ENCODE results near the gene FBXO34.
A peak's percentile ranks its signal among the peaks of the same experiment; 100 is the strongest.

The FBXO34 gene

DNA sequence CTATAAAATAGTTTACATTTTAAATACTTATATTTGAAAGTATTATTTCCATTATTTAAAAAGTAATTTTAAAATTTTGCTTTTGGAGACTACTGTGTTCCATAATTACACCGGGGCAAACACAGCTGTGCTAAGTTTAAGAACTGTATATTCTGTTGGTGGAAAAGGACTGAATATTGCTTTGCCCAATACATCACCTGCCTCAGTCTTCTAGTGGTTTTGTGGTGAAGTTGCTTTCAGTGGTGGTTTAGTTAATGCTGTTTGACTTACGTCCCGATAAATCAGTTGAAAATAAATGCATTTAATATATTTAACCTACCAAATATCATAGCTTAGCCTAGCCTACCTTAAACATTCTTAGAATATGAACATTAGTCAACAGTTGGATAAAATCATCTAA is 23.4 kb downstream of the FBXO34 start:
- Histone ChIP-seq H3K79me1 (ENCODE audit: low read length) (no peaks in the 10 kb centered on the region), H3K14ac (ENCODE audit: low read length) (no peak overlapping the region), H3K27ac (ENCODE audit: low read depth, low read length) (no peak overlapping the region), H4K12ac (ENCODE audit: low read depth, low read length) (no peak overlapping the region), H2BK5ac (ENCODE audit: low read depth, low read length, poor library complexity) (no peak overlapping the region), H3K4me1 (ENCODE audit: control insufficient read depth in 1 of 2, insufficient read depth in 2 of 2, low read length in 2 of 2) (no peaks in the 10 kb centered on the region), H3K9ac (ENCODE audit: low read length) (no peak overlapping the region), H3K36me3 (ENCODE audit: control insufficient read depth in 1 of 2, insufficient read depth in 2 of 2, low read length in 2 of 2) (peaks cover 5 to 7% of the 10 kb centered on the region in 2 experiments), H2AFZ (ENCODE audit: insufficient read depth, low read length, poor library complexity) (no peak overlapping the region), H2BK120ac (ENCODE audit: insufficient read depth, low read length, poor library complexity) (no peak overlapping the region), H3K23ac (ENCODE audit: low read length) (no peak overlapping the region), H3K4ac (ENCODE audit: low read depth, low read length) (no peak overlapping the region), H2AK5ac (ENCODE audit: low read length) (no peak overlapping the region), H3K27me3 (ENCODE audit: insufficient read depth, low read length) (no peaks in the 10 kb centered on the region), H2BK12ac (ENCODE audit: low read length) (no peak overlapping the region), H4K91ac (ENCODE audit: low read depth, low read length) (no peak overlapping the region), H4K8ac (ENCODE audit: low read depth, low read length) (no peak overlapping the region), H3K18ac (ENCODE audit: low read length) (no peak overlapping the region), H3K9me3 (ENCODE audit: insufficient read depth, low read depth, low read length) (no peaks in the 10 kb centered on the region), H3K4me3 (ENCODE audit: low read depth, low read length) (no peak overlapping the region), H3K79me2 (ENCODE audit: control insufficient read depth, insufficient read depth, low read length, poor library complexity) (no peaks in the 10 kb centered on the region), H3K4me2 (ENCODE audit: low read length) (no peak overlapping the region)
- no CpG with 5 or more reads among the region's 3 CpGs for WGBS (ENCODE audit: extremely low coverage, insufficient coverage, insufficient read length)
- no peak for DNase-seq

DNA sequence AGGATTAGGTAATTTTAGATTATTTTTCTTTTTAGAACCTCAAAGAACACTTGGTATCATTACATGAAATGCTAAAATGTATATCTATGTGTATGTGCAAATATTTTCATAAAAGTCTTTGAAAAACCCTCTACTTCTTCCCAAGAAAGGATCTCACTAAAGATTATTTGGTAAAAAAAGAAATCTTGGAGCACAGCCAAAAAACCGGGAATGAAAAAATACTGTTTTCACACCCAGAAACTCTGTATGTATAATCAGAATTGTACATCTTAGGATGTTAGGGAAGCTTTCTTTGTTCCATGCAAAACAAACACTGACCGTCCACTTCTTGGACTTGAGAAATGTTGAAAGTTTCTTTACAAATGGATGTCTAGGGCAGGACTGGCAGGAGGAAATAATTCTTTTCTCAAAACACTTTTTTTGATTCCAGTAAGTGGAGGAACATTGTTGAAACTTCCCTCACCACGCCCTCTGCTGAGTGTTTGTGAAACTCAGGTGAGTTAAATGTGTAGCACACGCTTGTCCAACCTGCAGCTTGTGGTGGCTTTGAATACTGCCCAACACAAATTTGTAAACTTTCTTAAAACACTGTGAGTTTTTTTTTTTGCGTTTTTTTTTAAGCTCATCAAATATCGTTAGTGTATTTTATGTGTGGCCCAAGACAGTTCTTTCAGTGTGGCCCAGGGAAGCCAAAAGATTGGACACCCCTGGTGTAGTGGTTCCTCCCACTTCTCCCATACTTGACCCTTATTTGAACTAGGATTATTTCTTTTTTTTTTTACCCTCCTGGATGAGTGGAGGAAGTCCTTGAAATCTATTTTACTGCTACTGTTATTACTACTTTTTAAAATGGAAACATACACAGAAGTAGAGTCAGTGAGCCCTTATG is 26.6 kb downstream of the FBXO34 start:
- no peak overlapping the region for H2AK5ac ChIP-seq (ENCODE audit: low read length)
- H4K91ac ChIP-seq (ENCODE audit: low read depth, low read length) = no peak overlapping the region
- no peaks in the 10 kb centered on the region for H3K27me3 ChIP-seq (ENCODE audit: insufficient read depth, low read length)
- H3K79me2 ChIP-seq (ENCODE audit: control insufficient read depth, insufficient read depth, low read length, poor library complexity) = no peaks in the 10 kb centered on the region
- no peak overlapping the region for H2BK12ac ChIP-seq (ENCODE audit: low read length)
- H2AFZ ChIP-seq (ENCODE audit: insufficient read depth, low read length, poor library complexity) = no peak overlapping the region
- no peak overlapping the region for H3K27ac ChIP-seq (ENCODE audit: low read depth, low read length)
- no peak overlapping the region for H3K18ac ChIP-seq (ENCODE audit: low read length)
- no peak overlapping the region for H3K9ac ChIP-seq (ENCODE audit: low read length)
- H2BK120ac ChIP-seq (ENCODE audit: insufficient read depth, low read length, poor library complexity) = no peak overlapping the region
- WGBS (ENCODE audit: extremely low coverage, insufficient coverage, insufficient read length) = no CpG with 5 or more reads among the region's 6 CpGs
- no peaks in the 10 kb centered on the region for H3K9me3 ChIP-seq (ENCODE audit: insufficient read depth, low read depth, low read length)
- no peak overlapping the region for H4K8ac ChIP-seq (ENCODE audit: low read depth, low read length)
- no peak overlapping the region for H3K4ac ChIP-seq (ENCODE audit: low read depth, low read length)
- H3K14ac ChIP-seq (ENCODE audit: low read length) = no peak overlapping the region
- peaks cover 5 to 7% of the 10 kb centered on the region in 2 experiments for H3K36me3 ChIP-seq (ENCODE audit: control insufficient read depth in 1 of 2, insufficient read depth in 2 of 2, low read length in 2 of 2)
- H4K12ac ChIP-seq (ENCODE audit: low read depth, low read length) = no peak overlapping the region
- no peaks in the 10 kb centered on the region for H3K79me1 ChIP-seq (ENCODE audit: low read length)
- no peak overlapping the region for H3K23ac ChIP-seq (ENCODE audit: low read length)
- H2BK5ac ChIP-seq (ENCODE audit: low read depth, low read length, poor library complexity) = no peak overlapping the region
- no peak overlapping the region for H3K4me2 ChIP-seq (ENCODE audit: low read length)
- H3K4me1 ChIP-seq (ENCODE audit: control insufficient read depth in 1 of 2, insufficient read depth in 2 of 2, low read length in 2 of 2) = no peaks in the 10 kb centered on the region
- peak; percentile 23 to 51 for DNase-seq
- H3K4me3 ChIP-seq (ENCODE audit: low read depth, low read length) = no peak overlapping the region

DNA sequence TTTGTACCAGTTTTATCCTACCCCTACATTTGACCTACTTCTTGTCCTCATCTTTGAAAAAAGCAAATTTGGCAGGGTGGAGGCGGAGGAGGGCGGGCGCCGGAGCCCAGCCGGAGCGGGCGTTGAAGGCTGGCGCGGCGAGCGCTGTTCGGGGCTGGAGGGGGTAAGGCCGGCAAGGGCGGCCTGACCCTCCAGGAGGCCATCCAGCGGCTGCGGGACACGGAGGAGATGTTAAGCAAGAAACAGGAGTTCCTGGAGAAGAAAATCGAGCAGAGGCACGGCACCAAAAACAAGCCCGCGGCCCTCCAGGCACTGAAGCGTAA is 27.2 kb downstream of the FBXO34 start:
- H3K4me3 ChIP-seq (ENCODE audit: low read depth, low read length) = no peak overlapping the region
- no CpG with 5 or more reads among the region's 22 CpGs for WGBS (ENCODE audit: extremely low coverage, insufficient coverage, insufficient read length)

DNA sequence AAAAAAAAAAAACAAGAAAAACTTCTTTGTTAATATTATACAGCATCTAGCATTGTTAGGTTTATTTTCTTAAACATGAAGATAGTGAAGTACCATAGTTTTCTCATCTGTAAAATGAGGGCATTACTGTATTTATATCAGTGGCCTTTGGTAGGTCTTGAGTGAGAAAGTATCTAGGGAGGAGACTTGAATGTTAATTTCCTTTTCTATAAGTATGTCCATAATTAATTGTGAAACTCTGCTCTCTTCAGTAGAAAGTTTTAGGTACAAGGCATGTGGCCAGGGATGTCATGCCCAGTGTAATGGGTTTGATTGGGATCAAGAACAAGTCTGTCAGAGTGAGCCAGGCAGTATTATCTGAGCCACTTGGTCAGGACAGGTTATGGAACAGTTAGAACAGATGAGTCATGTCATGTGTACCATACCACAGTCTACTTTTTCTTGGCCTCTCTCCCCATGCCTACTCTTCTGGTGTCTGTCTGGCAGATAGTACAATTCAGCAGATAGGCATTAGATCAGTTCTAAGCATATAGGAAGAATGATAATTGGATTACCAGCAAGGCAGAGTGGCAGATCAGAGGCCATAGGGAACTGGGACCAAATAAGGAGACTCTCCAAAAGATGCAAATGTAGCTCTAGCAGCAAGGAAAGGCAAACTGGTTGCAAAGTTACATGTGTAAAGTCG is 30.4 kb downstream of the FBXO34 start:
- Histone ChIP-seq H3K4me2 (ENCODE audit: low read length) (no peak overlapping the region), H3K27ac (ENCODE audit: low read depth, low read length) (no peak overlapping the region), H3K36me3 (ENCODE audit: control insufficient read depth in 1 of 2, insufficient read depth in 2 of 2, low read length in 2 of 2) (peaks cover 5 to 7% of the 10 kb centered on the region in 2 experiments), H3K4me1 (ENCODE audit: control insufficient read depth in 1 of 2, insufficient read depth in 2 of 2, low read length in 2 of 2) (no peaks in the 10 kb centered on the region), H3K79me2 (ENCODE audit: control insufficient read depth, insufficient read depth, low read length, poor library complexity) (no peaks in the 10 kb centered on the region), H2AFZ (ENCODE audit: insufficient read depth, low read length, poor library complexity) (no peak overlapping the region), H3K27me3 (ENCODE audit: insufficient read depth, low read length) (no peaks in the 10 kb centered on the region), H3K23ac (ENCODE audit: low read length) (no peak overlapping the region), H2AK5ac (ENCODE audit: low read length) (no peak overlapping the region), H2BK12ac (ENCODE audit: low read length) (no peak overlapping the region), H2BK5ac (ENCODE audit: low read depth, low read length, poor library complexity) (no peak overlapping the region), H3K9me3 (ENCODE audit: insufficient read depth, low read depth, low read length) (no peaks in the 10 kb centered on the region), H4K12ac (ENCODE audit: low read depth, low read length) (no peak overlapping the region), H3K4me3 (ENCODE audit: low read depth, low read length) (no peak overlapping the region), H3K4ac (ENCODE audit: low read depth, low read length) (no peak overlapping the region), H2BK120ac (ENCODE audit: insufficient read depth, low read length, poor library complexity) (no peak overlapping the region), H4K8ac (ENCODE audit: low read depth, low read length) (no peak overlapping the region), H4K91ac (ENCODE audit: low read depth, low read length) (no peak overlapping the region), H3K14ac (ENCODE audit: low read length) (no peak overlapping the region), H3K9ac (ENCODE audit: low read length) (no peak overlapping the region), H3K18ac (ENCODE audit: low read length) (no peak overlapping the region), H3K79me1 (ENCODE audit: low read length) (no peaks in the 10 kb centered on the region)
- no CpG with 5 or more reads among the region's 1 CpG for WGBS (ENCODE audit: extremely low coverage, insufficient coverage, insufficient read length)
- peak in 1 of 2 donors; percentile 8 for DNase-seq

More for the DNA sequence above, 27.2 kb downstream of the FBXO34 start:
- H4K91ac ChIP-seq (ENCODE audit: low read depth, low read length) = no peak overlapping the region
- no peak overlapping the region for H4K12ac ChIP-seq (ENCODE audit: low read depth, low read length)
- no peaks in the 10 kb centered on the region for H3K79me2 ChIP-seq (ENCODE audit: control insufficient read depth, insufficient read depth, low read length, poor library complexity)
- H3K14ac ChIP-seq (ENCODE audit: low read length) = no peak overlapping the region
- H3K18ac ChIP-seq (ENCODE audit: low read length) = no peak overlapping the region
- H2AFZ ChIP-seq (ENCODE audit: insufficient read depth, low read length, poor library complexity) = no peak overlapping the region
- H4K8ac ChIP-seq (ENCODE audit: low read depth, low read length) = no peak overlapping the region
- no peaks in the 10 kb centered on the region for H3K9me3 ChIP-seq (ENCODE audit: insufficient read depth, low read depth, low read length)
- DNase-seq = no peak
- H3K4ac ChIP-seq (ENCODE audit: low read depth, low read length) = no peak overlapping the region
- H3K23ac ChIP-seq (ENCODE audit: low read length) = no peak overlapping the region
- no peak overlapping the region for H2BK5ac ChIP-seq (ENCODE audit: low read depth, low read length, poor library complexity)
- no peaks in the 10 kb centered on the region for H3K27me3 ChIP-seq (ENCODE audit: insufficient read depth, low read length)
- no peak overlapping the region for H2AK5ac ChIP-seq (ENCODE audit: low read length)
- H2BK120ac ChIP-seq (ENCODE audit: insufficient read depth, low read length, poor library complexity) = no peak overlapping the region
- H3K36me3 ChIP-seq (ENCODE audit: control insufficient read depth in 1 of 2, insufficient read depth in 2 of 2, low read length in 2 of 2) = peaks cover 5 to 7% of the 10 kb centered on the region in 2 experiments
- H3K79me1 ChIP-seq (ENCODE audit: low read length) = no peaks in the 10 kb centered on the region
- H2BK12ac ChIP-seq (ENCODE audit: low read length) = no peak overlapping the region
- H3K4me1 ChIP-seq (ENCODE audit: control insufficient read depth in 1 of 2, insufficient read depth in 2 of 2, low read length in 2 of 2) = no peaks in the 10 kb centered on the region
- no peak overlapping the region for H3K4me2 ChIP-seq (ENCODE audit: low read length)
- no peak overlapping the region for H3K9ac ChIP-seq (ENCODE audit: low read length)
- H3K27ac ChIP-seq (ENCODE audit: low read depth, low read length) = no peak overlapping the region

Measured in trophoblast cell (in vitro differentiated cells and primary cell).